Small intestine (tissue), 16 donors: ENCODE data around the gene INTS14. TPM values are rescaled to one million over a fixed set of nuclear protein-coding genes. Genes with fewer than 3 reads are reported as not detected.

ENCODE experiments used
- DNase-seq, 2 donors: peaks; one replicate each; pipeline versions ENCODE4 v3.0.0 to v3.0.0-alpha.2; 2013
- FAIRE-seq: peaks from 2 replicates; lab custom pipeline; 2012; peaks lifted over from hg19 to GRCh38; lab: Jason Lieb, UNC
- H3K27ac ChIP-seq, 3 donors: one replicate each; pipeline ENCODE4 v1.5.1; 2013; ENCODE audit warnings: low read length in 2 of 3, mild to moderate bottlenecking in 2 of 3, control low read depth in 1 of 3, inconsistent platforms in 1 of 3, low read depth in 1 of 3, moderate library complexity in 1 of 3
- H3K27me3 ChIP-seq, 3 donors: one replicate each; pipeline ENCODE4 v1.6.1; 2013; ENCODE audit warnings: low read length in 3 of 3, inconsistent platforms in 1 of 3; ENCODE audit not compliant: control insufficient read depth in 3 of 3, insufficient read depth in 3 of 3
- H3K36me3 ChIP-seq, 3 donors: one replicate each; pipeline ENCODE4 v1.6.1; 2013; ENCODE audit warnings: low read length in 3 of 3, inconsistent platforms in 1 of 3, low read depth in 1 of 3, mild to moderate bottlenecking in 1 of 3, moderate library complexity in 1 of 3; ENCODE audit not compliant: control insufficient read depth in 3 of 3, insufficient read depth in 2 of 3
- H3K4me1 ChIP-seq, 3 donors: one replicate each; pipeline ENCODE4 v1.6.1; 2013; ENCODE audit warnings: low read length in 2 of 3, inconsistent platforms in 1 of 3, low read depth in 1 of 3, mild to moderate bottlenecking in 1 of 3, moderate library complexity in 1 of 3; ENCODE audit not compliant: control insufficient read depth in 3 of 3, insufficient read depth in 2 of 3
- H3K4me3 ChIP-seq, 3 donors: one replicate each; pipeline ENCODE4 v1.5.1; 2013; ENCODE audit warnings: low read length in 3 of 3, control low read depth in 1 of 3, inconsistent platforms in 1 of 3, low read depth in 1 of 3, mild to moderate bottlenecking in 1 of 3, moderate library complexity in 1 of 3
- H3K9me3 ChIP-seq, 2 donors: one replicate each; pipeline ENCODE4 v1.6.1; 2013; ENCODE audit warnings: low read depth in 1 of 2, low read length in 1 of 2; ENCODE audit not compliant: control insufficient read depth in 2 of 2, insufficient read depth in 1 of 2
- WGBS, 3 donors: extraction: QIAGEN DNeasy Blood & Tissue Kit; methylation state at CpG; one replicate each; pipeline ENCODE4 v1.1.7; 2013; 5-methylcytosine and 5-hydroxymethylcytosine counted together
- long read RNA-seq, 10 donors: transcript quantifications; one replicate each; lab custom pipeline, GENCODE V29; 2026
- polyA plus RNA-seq, 4 donors: library from polyadenylated mRNA; stranded (reverse) in 3 of 4; unstranded in 1 of 4; fragments of 200-250 nt in 3 of 4; fragments of 120-200 nt in 1 of 4; gene quantifications; one replicate each; pipeline versions ENCODE4 v1.2.1 to v1.2.3, GENCODE V29; 2013
- donor health status: healthy with polysubstance abuse.
- donor health status: control.
- donor health status: control.
- donor health status: Bipolar disorder and iron deficiency.
- donor health status: healthy.

Gene INTS14
- polyA plus RNA-seq, result 10 to 100 TPM; 18.4 to 45.3 (median 25.4) TPM
- long read RNA-seq, donor 1, result 0 reads
- long read RNA-seq, donor 2, partial matches to known transcripts, result 0 of 4 reads
- long read RNA-seq, donor 2, other reads (novel, unspliced or antisense), result 0 of 4 reads
- long read RNA-seq, donor 3, partial matches to known transcripts, result 0 of 3 reads
- long read RNA-seq, donor 3, other reads (novel, unspliced or antisense), result 0 of 3 reads
- long read RNA-seq, donor 4, result 0 reads
- long read RNA-seq, donor 5, partial matches to known transcripts, result 0 of 1 reads
- long read RNA-seq, donor 5, other reads (novel, unspliced or antisense), result 0 of 1 reads
- long read RNA-seq, donor 6, partial matches to known transcripts, result 0 of 3 reads
- long read RNA-seq, donor 6, other reads (novel, unspliced or antisense), result 0 of 3 reads
- long read RNA-seq, donor 7, transcript INTS14-201 (12 exons, 2,393 nt), result major isoform, 5 of 35 reads
- long read RNA-seq, donor 7, partial matches to known transcripts, result 29 of 35 reads
- long read RNA-seq, donor 7, other reads (novel, unspliced or antisense), result 0 of 35 reads
- long read RNA-seq, donor 8, result 0 reads
- long read RNA-seq, donor 9, result 0 reads
- long read RNA-seq, donor 10, partial matches to known transcripts, result 29 of 33 reads
- long read RNA-seq, donor 10, other reads (novel, unspliced or antisense), result 0 of 33 reads

DNA sequence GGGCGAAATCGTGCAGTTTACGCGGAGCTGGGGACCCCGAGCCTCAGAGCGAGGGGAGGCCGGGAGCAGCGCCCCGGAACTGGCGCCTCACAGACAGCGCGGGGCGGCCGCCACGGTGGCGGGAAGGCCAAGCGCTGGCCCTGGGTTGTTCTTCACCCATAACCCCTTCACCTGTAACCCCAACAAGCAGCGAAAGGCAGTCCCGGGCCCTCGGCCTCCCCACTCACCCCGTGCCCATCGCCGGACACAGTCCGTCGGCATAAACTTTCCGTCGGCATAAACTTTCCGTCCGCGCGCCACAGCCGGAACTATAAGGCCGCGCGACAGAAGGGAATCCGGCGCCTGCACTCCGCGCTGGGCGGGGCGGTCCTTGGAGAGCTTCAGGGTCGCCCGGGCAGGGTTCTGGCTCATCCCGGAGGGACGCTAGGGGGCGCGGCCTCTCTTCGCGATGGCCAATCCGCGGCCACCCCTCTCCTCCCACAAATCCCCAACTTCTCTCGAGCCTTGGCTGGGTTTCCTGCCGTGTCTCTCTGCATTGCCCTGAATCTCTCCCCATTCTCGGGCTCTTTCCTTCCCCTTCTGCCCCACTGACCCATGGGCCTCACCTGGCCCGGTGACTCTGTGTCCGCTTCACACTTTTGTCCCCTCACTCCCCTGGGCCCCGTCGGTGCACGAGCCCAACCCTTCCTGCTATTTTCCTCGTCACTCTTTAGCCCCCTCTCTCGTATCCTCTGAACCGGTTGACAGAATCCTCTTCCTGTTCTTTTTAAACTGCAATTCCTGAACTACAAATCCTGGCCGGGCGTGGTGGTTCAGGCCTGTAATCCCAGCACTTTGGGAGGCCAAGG, at the start of gene INTS14:
TSS of gene INTS14 (minus strand) at position 261 of the 848 bp plus-strand sequence. CDS start 3,751 bp downstream, outside the sequence.
- Histone ChIP-seq H3K27ac (peak within 1 kb of the TSS; percentile 93 to 99 (median 98)), H3K9me3 (no peaks in the 10 kb centered on the region), H3K36me3 (peaks cover 0 to 2% (median 2%) of the 10 kb centered on the region in 3 donors), H3K4me3 (peak within 1 kb of the TSS; percentile 77 to 95 (median 89)), H3K27me3 (no peaks in the 10 kb centered on the region), H3K4me1 (peaks cover 0 to 16% (median 2%) of the 10 kb centered on the region in 3 donors)
- DNase-seq, result peak; percentile 96 to 99
- 0 to 1% (median 1%) methylated on average over 55 to 64 of the region's 64 CpGs for WGBS, 3 donors
- no peak for FAIRE-seq

DNA sequence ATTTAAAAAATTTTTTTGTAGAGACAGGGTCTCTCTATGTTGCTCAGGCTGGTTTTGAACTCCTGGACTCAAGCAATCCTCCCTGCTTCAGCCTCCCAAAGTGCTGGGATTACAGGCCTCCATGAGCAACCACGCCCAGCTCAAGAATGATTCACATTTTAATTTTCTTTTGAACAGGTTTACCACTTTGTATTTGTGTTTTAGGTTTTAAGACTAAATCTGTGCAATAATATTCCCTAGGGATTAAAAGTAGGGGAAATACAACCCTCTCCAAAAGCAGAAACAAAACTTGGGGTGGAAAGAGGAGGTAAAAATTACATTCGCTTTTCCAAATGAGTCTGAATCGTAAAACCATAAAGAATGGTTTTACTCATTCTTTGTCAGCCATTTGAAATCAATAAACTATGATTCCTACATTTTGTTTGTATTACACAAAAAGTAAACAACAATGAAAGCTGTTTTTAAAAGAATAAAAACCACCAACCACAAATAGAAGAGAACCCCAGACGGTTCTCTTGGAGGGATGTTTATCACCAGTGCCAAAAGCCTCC, 48.6 kb upstream of the INTS14 start:
- Histone ChIP-seq H3K27ac (no peak overlapping the region), H3K36me3 (peaks cover 0 to 16% (median 2%) of the 10 kb centered on the region in 3 donors), H3K4me1 (peaks cover 0 to under 1% (median 0%) of the 10 kb centered on the region in 3 donors), H3K27me3 (no peaks in the 10 kb centered on the region), H3K9me3 (no peaks in the 10 kb centered on the region), H3K4me3 (no peak overlapping the region)
- WGBS, 3 donors, result 78 to 91% (median 83%) methylated on average over 4 of the region's 4 CpGs
- DNase-seq, result no peak
- no peak for FAIRE-seq

DNA sequence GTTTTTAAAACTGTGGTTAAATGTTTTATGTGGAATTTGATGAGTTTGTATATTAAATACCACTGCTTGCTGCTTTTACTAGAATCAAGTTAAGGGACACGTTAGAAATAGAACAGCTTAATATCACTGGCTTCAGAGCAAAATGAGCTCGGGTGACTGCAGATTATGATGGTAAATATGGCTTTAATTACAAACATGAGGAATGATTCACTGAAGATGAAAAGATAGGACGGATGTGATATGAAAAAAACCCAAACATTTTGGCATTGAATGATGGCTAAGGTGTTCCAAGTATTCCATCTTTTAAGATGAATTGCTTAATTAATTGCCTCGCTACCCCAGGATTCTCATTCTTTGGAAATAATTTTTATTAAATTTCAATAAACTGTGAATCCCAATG, 44.5 kb upstream of the INTS14 start:
- H3K4me3 ChIP-seq, result no peak overlapping the region
- peaks cover 0 to 18% (median 0%) of the 10 kb centered on the region in 3 donors for H3K36me3 ChIP-seq
- H3K4me1 ChIP-seq, result peaks cover 0 to 11% (median 0%) of the 10 kb centered on the region in 3 donors
- H3K9me3 ChIP-seq, result no peaks in the 10 kb centered on the region
- H3K27me3 ChIP-seq, result no peaks in the 10 kb centered on the region
- WGBS, 3 donors, result 83 to 85% (median 83%) methylated on average over 4 of the region's 4 CpGs
- H3K27ac ChIP-seq, result no peak overlapping the region
- FAIRE-seq (no peak), DNase-seq (no peak)

DNA sequence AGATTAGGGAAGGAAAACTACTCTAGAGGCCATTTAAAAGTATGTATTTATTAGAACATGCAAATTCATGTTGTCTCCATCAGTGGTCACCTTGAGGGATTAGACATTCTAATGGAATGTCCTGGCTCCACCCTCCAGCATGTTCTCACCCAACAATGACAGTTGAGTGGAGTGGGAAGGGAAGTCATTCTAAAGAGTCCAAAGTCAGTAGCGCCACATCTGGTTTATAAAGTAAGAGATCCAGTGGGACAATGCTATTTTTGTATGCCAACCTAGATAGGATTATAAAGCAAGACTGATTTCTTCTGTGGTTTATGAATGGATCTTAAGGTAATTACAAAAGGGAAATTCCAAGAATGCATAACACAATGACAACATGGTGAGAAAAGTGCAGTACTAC, 44.1 kb upstream of the INTS14 start:
- no peak overlapping the region for H3K27ac ChIP-seq

DNA sequence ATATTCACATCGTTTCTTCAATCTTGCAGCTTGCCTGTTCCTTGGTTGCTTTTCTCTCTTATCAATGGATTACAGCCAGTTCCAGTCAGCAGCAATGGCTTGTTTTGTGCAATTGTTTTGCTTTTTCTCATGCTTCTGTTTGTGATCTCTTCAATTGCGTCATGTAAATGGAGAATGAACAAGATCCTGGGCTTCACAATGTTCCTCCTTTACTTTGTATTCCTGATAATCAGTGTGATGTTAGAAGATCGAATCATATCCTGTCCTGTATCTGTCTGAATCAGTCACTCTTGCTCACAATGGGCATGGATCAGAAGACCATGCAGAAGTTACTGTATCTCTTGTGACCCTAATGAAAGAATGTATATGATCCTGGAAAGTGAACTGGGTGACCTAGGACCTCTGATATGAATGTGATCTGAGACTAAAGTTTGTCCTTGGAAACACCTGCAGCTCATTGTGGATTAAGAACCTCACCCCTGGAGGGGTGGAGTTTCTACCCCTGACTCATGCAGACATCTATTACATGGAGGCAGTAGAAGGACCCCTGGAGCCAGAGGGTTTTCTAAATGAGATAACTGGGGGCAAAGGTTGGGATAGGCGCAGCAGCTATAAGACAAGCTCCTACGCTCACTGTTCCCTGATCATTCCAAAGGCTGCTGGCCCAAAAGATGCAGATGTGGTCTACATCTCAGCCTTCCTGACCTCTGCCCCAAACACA, 43.0 kb upstream of the INTS14 start:
- Histone ChIP-seq H3K27ac (peak overlapping the region in 2 of 3 donors; percentile 25), H3K4me1 (peaks cover 0 to 11% (median 0%) of the 10 kb centered on the region in 3 donors), H3K9me3 (no peaks in the 10 kb centered on the region), H3K36me3 (peaks cover 0 to 18% (median 0%) of the 10 kb centered on the region in 3 donors), H3K27me3 (no peaks in the 10 kb centered on the region), H3K4me3 (no peak overlapping the region)
- DNase-seq (peak; percentile 58 to 72), FAIRE-seq (no peak)
- WGBS, 3 donors, result 20 to 71% (median 54%) methylated on average over 5 of the region's 5 CpGs

More for the DNA sequence above, 44.1 kb upstream of the INTS14 start:
- H3K27me3 ChIP-seq, result no peaks in the 10 kb centered on the region
- WGBS, 3 donors, result 65 to 83% (median 83%) methylated on average over 1 of the region's 1 CpG
- H3K4me3 ChIP-seq, result no peak overlapping the region
- H3K36me3 ChIP-seq, result peaks cover 0 to 18% (median 0%) of the 10 kb centered on the region in 3 donors
- no peaks in the 10 kb centered on the region for H3K9me3 ChIP-seq
- peaks cover 0 to 11% (median 0%) of the 10 kb centered on the region in 3 donors for H3K4me1 ChIP-seq
- FAIRE-seq (no peak), DNase-seq (peak; percentile 27 to 71)

- DNase-seq, result no peak
- H3K4me3 ChIP-seq, result no peak overlapping the region
- no peak overlapping the region for H3K27ac ChIP-seq
- H3K27me3 ChIP-seq, result no peaks in the 10 kb centered on the region
- H3K4me1 ChIP-seq, result peaks cover 0 to 11% (median 0%) of the 10 kb centered on the region in 3 donors
- H3K36me3 ChIP-seq, result peaks cover 0 to 18% (median 0%) of the 10 kb centered on the region in 3 donors
- no peak for FAIRE-seq
- H3K9me3 ChIP-seq, result no peaks in the 10 kb centered on the region
These were observed 42.4 kb upstream of the INTS14 start for GRCh38 chr15:65653341-65653740.

- DNase-seq (no peak), FAIRE-seq (no peak)
- H3K9me3 ChIP-seq, result no peaks in the 10 kb centered on the region
- H3K4me3 ChIP-seq, result no peak overlapping the region
- 82 to 87% (median 83%) methylated on average over 11 of the region's 11 CpGs for WGBS, 3 donors
- H3K36me3 ChIP-seq, result peaks cover 0 to 15% (median 0%) of the 10 kb centered on the region in 3 donors
- no peaks in the 10 kb centered on the region for H3K27me3 ChIP-seq
- H3K4me1 ChIP-seq, result peaks cover 0 to 11% (median 0%) of the 10 kb centered on the region in 3 donors
- no peak overlapping the region for H3K27ac ChIP-seq
These were observed 41.2 kb upstream of the INTS14 start for GRCh38 chr15:65651831-65652749.
